Astrocyte (in vitro differentiated cells and primary cell): ENCODE data around the gene GHDC.

Source experiments
- EZH2 ChIP-seq: IDR thresholded peaks from 2 replicates; pipeline ENCODE4 v1.6.1; 2012; ENCODE audit warnings: mild to moderate bottlenecking, low read length, inconsistent platforms; ENCODE audit not compliant: insufficient read depth
- TF ChIP-seq, protein P1 (sequence below): IDR thresholded peaks from 2 replicates; pipeline ENCODE4 v1.5.1; 2011; ENCODE audit warnings: low read depth, mild to moderate bottlenecking, inconsistent platforms, low read length, moderate library complexity; ENCODE audit not compliant: insufficient read depth

- TF ChIP-seq EZH2 = no peak
- TF ChIP-seq, protein P1, sequence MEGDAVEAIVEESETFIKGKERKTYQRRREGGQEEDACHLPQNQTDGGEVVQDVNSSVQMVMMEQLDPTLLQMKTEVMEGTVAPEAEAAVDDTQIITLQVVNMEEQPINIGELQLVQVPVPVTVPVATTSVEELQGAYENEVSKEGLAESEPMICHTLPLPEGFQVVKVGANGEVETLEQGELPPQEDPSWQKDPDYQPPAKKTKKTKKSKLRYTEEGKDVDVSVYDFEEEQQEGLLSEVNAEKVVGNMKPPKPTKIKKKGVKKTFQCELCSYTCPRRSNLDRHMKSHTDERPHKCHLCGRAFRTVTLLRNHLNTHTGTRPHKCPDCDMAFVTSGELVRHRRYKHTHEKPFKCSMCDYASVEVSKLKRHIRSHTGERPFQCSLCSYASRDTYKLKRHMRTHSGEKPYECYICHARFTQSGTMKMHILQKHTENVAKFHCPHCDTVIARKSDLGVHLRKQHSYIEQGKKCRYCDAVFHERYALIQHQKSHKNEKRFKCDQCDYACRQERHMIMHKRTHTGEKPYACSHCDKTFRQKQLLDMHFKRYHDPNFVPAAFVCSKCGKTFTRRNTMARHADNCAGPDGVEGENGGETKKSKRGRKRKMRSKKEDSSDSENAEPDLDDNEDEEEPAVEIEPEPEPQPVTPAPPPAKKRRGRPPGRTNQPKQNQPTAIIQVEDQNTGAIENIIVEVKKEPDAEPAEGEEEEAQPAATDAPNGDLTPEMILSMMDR = no peak
These were observed 14.3 kb downstream of the GHDC start for GRCh38 chr17:42179911-42180410.
